HG03196 (cell line): ENCODE data around the gene TGIF1.

Experiments
- ATAC-seq: cut with Tn5 transposase; IDR thresholded peaks from one replicate; pipeline ENCODE4 v1.9.1; 2021; ENCODE audit not compliant: unreplicated experiment

The TGIF1 gene

GRCh38 chr18:3480827-3481573 lies 31.0 kb downstream of the TGIF1 start:
- no peak for ATAC-seq

- ATAC-seq, result no peak
These were observed 31.8 kb downstream of the TGIF1 start for GRCh38 chr18:3481696-3482210.

GRCh38 chr18:3482258-3482657 lies 32.3 kb downstream of the TGIF1 start:
- no peak for ATAC-seq

GRCh38 chr18:3485153-3486149 lies 35.5 kb downstream of the TGIF1 start:
- ATAC-seq, result no peak

GRCh38 chr18:3486512-3486911 lies 36.5 kb downstream of the TGIF1 start:
- ATAC-seq, result no peak

DNA sequence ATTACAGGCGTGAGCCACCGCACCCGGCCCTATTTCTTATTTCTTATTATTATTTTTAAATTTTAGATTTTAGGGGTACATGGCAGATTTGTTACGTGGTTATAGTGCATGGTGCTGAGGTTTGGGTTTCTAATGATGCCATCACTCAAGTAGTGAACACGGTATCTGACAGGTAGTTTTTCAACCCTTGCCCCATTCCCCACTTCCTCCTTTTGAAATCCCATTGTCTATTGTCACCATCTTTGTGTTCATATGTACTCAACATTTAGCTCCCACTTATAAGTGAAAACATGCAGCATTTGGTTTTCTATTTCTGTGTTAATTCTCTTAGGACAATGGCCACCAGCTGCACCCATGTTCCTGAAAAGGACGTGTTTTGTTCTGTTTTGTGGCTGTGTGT lies 39.5 kb downstream of the TGIF1 start:
- ATAC-seq, result no peak

GRCh38 chr18:3491981-3492555 lies 42.1 kb downstream of the TGIF1 start:
- ATAC-seq, result no peak

DNA sequence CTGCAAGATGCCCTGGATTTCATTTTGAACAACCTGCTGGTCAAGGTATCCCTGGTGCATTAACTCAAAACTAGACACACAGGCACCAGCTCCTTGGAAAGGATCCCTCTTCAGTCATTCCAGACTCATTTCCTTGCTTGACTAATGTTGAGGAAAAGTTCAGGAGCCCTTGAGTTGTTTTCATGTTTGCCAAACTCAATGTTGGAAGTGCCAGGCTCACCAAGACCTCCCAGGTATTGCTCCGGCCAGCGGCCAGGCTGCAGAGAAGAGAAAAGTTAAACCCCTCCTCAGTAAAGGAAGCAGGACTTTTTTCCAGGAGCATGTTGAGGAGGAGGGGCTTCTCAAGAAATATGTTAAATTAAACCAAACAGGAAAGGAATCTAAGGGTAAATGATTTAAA lies 42.7 kb downstream of the TGIF1 start:
- no peak for ATAC-seq

DNA sequence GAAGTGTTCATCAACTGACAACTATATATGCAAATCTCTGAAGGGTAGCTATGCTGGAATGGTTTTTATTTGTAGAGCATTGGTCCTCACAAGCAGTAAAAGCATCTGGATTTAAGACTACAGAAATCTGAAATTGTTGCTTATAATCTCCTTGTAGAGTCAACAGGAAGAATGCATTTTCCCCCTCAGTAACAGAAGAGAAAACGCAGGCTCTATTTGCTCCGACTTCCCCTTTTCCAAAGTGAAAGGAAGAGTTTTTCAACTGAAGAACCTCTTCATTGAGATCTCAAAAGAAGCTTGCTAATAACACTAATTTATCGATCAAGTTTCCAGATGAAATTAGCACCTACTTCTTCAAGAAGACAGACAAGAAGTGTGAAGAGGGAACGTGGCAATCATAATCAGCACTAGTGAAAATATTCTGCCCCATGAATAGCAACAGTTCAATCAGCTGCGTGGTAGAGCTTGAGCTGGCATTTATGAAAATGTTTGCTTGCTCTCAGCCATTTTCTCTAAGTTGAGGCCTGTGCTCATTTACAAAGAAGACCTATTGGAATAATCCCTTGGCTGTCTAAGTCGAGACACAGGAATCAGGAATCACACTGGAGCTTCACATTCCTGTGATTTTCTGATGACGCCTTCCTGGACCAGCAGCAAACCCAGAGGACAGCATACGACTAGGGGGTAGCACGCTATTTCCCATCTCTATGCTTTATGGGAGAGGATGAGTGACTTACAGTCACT lies 43.7 kb downstream of the TGIF1 start:
- no peak for ATAC-seq

DNA sequence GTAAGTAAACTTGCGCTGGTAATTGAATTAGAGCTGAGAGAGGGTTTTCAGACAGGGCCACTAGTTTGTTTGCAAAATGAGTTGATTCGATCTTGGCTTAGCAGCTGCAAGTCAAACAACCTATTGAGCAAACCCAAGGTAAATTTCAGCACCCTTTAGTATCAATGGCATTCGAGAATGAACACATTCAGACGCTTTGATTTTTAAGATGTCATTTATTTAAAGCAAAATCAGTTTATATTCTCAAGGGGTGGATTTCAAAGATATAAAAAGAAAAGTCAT lies 44.2 kb downstream of the TGIF1 start:
- ATAC-seq, result no peak

GRCh38 chr18:3494569-3494968 lies 44.6 kb downstream of the TGIF1 start:
- ATAC-seq, result no peak

DNA sequence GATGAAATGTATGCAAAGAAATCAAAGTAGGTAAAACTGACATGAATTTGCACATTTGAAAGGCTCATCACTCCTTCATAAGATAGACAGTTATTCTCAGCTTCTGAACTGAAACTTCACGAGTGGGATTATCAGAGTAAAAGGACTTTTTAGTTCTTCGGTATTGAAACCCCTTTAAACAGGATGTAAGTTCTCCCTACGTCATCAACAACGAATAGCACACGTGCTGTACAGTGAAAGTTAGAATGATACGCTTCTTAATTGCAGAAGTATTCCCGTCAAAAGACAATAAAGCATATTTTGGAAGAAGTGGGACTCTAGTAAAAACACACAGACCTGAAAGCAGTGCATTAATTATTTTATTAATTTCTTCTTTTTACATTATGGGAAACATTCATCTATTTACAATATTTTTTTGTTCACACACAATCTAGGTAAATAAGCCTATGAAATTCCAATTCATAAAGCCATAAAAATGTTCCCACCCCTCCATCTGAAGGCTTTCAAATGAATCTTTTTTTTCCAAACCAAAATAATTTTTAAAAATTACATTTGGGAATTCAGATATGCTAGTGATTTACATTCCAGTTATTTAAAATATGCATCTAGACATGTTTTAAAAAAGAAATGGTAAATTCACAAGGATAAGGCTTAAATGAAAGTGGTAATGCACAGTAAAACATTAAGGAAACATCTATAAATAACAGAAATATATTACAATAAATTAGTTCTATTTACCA lies 45.9 kb downstream of the TGIF1 start:
- no peak for ATAC-seq

- ATAC-seq, result no peak
These were observed 48.9 kb downstream of the TGIF1 start for GRCh38 chr18:3498698-3499471.

DNA sequence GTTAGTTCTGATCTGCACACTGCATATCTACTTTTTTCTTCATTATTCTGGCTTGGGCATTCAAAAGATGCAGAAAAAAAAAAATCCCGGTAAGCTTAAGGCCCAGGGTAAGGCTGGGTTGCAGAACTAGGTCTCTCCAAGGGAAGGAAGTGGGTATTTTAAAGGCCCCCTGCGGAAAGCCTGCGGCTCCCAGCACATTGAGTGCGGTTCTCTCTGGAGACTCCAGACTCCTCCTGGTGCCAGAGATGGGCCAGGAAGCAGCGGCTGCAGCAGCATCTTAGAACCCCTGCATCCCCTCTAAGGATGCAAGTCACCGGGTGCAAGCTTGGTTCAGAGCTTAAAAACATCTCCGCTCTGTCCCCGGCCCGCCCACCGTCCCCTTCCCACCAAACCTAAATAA lies 49.5 kb downstream of the TGIF1 start:
- ATAC-seq, result no peak

DNA sequence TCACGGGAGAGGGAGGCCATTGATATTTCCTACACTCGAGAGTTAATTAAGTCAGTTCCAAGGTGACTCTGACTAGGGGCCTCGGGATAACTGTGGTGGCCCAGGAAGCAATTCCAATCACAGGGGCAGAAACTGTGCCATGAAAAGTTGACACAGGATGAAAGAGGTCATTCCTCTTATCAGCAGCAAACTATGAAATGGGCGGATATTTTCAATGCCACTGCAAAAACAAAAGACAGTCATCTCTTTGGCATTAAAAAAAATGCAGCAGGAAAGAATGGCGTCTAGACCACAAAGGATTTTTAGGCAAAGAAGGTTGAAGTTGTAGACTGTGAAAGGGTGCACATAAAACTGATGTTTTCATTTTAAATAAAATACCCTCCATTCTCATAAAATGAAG lies 50.0 kb downstream of the TGIF1 start:
- ATAC-seq, result no peak

DNA sequence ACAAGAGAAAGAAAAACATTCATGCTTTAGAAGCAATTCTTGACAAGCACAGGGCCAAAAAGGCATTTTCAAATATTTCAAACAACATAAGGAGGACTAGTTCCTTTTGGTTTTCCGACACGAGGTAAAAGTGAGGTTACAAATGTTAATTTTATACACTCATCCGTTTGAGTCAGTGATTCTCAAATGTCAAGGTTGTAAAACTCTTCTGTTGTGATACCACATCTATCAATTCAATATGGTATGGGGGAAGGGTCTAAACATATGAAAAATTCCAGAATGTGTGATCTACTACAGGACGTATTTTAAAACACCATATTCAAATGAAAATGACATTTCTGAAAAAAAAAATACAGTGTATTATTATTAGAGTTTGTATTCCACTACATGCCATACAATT lies 52.7 kb downstream of the TGIF1 start:
- ATAC-seq, result no peak

- ATAC-seq, result no peak
These were observed 54.7 kb downstream of the TGIF1 start for GRCh38 chr18:3504637-3505036.

- ATAC-seq, result no peak
These were observed 58.9 kb downstream of the TGIF1 start for GRCh38 chr18:3508576-3509549.
